Stimulated activated CD8-positive, alpha-beta memory T cell treated with anti-CD3 and anti-CD28 coated beads, Interleukin-7, amount 100 ng/mL, for 4 hours (primary cell): ENCODE results near the gene PRRG2.

Experiments used
- DNase-seq, 2 donors: peaks; one replicate each; pipeline ENCODE4 v3.0.0-alpha.2; 2020; ENCODE audit warnings: low read depth in 2 of 2

The PRRG2 gene

GRCh38 chr19:49581007-49581508 is at the start of gene PRRG2:
PRRG2 (plus strand) TSS chr19:49581316; CDS start chr19:49583220, 1,904 bp downstream.
- no peak for DNase-seq

DNA sequence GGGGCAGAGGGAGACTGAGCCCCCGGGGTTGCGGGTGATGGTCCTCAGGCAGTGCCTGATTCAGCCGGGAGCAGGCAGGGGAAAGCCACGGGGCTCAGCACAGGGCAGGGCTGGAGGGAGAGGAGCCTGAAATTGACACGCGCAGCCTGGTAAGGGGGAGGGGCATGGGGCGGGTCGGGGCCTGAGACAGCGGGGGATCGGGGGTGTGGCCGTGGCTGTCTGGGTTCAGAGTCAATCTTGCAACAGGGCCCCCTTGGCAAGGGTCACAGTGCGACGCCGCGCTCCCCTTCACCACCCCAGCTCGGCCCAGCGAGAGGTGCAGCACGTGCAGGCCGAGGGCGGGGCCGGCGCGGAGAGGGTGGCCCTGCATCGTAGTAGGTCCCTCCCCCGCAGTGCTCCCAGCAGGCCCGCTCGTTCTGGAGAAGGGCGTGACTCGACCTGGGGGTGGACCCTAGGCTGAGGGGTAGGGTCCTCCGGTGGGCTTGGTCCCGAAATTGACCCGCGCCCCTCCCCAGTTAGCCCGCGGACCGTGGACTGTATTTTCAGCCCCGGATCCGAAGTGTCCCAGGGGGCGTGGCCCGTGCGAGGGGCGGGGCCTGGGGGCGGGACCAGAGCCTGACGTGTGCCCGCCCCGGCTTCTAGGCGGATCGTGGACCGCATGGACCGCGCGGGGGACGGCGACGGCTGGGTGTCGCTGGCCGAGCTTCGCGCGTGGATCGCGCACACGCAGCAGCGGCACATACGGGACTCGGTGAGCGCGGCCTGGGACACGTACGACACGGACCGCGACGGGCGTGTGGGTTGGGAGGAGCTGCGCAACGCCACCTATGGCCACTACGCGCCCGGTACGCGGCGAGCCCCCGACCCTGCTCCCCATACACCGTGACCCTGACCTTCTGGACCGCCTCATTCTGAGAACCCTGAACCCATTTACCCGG is 47.3 kb upstream of the PRRG2 start:
- DNase-seq: peak; percentile 68 to 75

DNA sequence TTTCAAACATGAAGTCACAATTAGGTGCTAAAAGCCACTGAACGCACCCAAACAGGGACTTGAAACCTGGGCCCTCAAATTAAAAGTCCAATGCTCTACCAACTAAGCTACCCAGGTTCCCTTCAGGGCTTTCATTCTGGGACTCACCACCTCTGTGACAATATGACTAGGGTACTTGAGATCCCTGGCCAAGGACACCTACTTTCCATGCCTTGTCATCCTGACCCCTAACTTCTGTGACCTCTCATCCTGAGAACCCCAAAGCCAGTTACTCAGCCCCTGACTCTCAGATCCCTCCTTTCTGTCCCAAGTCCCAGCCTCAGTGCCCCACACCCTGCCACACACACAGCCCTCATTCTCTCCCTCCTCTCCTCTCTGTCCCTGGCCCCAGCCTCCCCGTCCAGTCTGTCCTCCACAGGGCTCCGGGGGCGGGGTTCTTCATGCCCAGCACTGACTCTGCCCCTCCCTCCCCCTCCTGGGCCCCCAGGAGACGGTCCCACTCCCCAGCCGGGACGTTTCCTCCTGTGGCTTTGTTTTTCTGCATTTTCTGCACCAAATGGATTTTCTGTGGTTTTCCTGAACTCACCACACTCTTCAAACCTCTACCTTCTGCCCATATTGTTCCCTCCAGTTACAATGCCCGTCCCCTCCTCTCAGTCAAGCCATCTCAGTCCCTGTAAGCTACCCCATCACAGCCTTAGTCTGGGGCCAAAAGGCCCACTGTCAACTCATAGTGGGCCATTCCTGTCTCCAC is 46.3 kb upstream of the PRRG2 start:
- DNase-seq: no peak

DNA sequence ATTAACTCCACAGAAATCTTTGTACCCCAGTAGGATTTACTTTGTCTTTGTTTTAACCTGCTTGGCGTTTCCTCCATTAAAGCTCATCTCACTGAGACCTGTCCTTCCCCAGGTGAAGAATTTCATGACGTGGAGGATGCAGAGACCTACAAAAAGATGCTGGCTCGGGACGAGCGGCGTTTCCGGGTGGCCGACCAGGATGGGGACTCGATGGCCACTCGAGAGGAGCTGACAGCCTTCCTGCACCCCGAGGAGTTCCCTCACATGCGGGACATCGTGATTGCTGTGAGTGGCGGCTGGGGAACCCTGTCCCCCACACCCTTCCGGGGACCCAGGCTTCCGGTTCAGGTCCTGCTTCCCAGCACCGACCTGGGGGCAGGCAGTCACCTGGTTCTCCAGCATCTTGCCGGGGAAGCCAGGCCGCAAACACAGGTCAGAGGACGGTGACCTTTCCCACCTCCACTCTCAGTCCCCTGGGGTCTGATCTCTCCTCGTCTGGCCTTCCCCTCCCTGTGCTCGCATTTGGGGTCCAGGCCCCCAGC is 44.1 kb upstream of the PRRG2 start:
- DNase-seq: no peak

GRCh38 chr19:49538643-49539042 is 42.5 kb upstream of the PRRG2 start:
- DNase-seq: no peak

DNA sequence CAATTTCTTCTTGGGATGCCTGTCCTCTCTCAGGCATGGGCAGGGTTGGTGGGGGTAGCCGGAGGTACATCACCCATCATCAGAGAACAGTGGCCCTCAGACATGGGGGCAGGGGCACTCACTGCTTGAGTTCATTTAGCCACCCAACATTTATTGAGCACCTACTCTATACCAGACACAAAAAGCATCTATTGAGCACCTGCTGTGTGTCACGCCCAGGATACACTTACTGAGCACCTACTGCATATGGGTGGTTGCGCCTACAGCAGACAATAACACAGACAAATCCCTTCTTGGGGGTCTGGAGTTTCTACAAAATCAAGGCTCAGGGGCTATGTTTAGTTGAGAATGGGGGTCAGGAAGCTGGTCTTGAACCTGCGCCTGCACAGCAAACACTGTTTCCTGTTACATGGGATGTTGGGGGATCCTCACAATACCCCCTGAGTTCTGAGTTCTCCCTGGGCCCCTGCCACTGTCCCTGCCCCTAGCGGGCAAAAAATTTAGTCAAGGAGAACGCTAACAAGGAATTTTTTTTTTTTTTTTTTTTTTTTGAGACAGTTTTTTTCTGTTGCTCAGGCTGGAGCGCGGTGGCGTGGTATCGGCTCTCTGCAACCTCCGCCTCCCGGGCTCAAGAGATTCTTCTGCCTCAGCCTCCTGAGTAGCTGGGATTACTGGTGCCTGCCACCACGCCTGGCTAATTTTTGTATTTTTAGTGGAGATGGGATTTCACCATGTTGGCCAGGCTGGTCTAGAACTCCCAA is 41.7 kb upstream of the PRRG2 start:
- DNase-seq: no peak

- no peak for DNase-seq
Observed at GRCh38 chr19:49541914-49542313, 39.2 kb upstream of the PRRG2 start.

GRCh38 chr19:49542446-49542845 is 38.7 kb upstream of the PRRG2 start:
- no peak for DNase-seq

- no peak for DNase-seq
Observed at GRCh38 chr19:49543032-49543431, 38.1 kb upstream of the PRRG2 start.

DNA sequence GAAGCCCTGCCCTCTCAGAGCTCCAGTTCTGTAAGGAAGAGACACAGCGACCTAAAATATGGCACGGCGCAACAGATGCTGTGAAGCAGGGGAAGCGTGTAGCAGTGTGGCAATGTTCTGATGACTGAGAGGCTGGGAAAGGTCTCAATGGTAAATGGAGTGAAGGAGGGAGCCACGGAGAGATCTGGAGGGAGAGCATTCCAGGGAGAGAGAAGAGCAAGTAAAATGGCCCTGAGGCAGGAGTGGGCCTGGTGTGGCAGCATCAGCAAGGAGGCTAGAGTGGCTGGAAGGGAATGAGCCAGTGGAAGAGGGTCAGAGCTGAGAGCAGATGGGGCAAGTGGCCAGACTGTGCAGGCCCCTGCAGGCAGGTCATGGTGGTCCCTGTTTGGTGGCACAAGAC is 37.0 kb upstream of the PRRG2 start:
- DNase-seq: no peak

DNA sequence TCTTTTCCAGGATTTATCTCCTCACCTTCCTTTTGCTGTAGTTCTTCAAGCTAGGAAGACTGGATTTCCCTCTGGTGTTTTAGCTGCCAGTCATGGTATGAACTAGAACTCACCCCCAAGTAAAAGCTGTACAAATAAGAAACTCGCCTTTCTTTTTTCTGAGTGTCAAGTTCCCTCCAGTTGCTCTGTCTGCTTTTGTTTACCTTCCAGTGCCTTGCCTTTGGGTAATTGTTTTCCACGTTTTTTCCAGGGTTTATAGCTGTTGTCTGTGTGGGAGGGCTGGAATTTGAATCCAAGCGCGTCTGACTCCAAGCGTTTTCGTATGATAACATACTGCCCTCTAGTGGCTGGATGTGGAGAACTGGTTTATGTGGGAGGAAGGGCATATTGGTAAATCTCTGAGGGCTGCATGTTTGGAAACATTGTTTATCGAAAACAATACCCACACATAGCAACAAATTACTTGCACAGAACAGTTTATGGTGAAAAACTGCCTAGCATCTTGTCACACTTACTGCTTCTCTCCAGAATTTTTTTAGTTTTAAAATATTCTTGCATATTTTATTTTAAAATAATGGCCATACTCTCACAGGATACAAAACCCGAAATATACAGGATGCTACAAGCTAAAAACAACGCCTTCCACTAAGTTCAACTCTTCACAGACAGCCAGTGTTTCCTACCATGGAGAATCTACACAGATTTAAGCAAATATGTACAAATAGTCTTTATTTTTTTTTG is 34.1 kb upstream of the PRRG2 start:
- peak in 1 of 2 donors; percentile 46 for DNase-seq

DNA sequence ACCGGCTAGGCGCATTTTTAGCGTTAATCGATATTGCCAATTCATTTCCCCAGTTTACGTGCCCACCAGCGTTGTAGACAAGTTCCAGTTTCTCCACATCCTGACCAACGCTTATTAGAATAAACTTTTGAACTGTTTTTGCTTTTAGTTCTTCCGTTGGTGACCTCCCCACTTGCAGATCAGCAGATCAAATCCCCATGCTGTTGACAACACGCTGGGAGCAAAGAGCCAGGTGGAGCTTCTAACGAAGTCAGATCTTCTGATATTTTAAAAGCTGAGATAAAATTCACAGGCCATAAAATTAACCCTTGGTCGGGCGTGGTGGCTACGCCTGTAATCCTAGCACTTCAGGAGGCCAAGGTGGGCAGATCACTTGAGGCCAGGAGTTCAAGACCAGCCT is 32.1 kb upstream of the PRRG2 start:
- DNase-seq: no peak

DNA sequence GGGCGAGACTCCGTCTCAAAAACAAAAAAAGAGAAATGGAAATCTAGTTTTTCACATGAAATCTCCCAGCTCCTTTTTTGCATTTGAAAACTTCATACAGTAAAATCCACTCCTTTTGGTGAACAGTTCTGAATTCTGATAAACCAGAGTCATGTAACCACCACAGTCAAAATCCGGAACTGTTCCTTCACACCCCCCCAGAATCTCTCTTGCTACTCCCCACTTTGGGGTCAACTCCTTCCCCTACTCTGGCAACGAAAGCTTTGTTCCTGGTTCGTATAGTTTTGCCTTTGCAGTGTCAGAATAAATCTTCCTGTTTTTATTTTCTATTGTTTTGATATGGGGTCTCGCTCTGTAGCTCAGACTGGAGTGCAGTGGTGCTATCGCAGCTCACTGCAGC is 29.6 kb upstream of the PRRG2 start:
- no peak for DNase-seq

DNA sequence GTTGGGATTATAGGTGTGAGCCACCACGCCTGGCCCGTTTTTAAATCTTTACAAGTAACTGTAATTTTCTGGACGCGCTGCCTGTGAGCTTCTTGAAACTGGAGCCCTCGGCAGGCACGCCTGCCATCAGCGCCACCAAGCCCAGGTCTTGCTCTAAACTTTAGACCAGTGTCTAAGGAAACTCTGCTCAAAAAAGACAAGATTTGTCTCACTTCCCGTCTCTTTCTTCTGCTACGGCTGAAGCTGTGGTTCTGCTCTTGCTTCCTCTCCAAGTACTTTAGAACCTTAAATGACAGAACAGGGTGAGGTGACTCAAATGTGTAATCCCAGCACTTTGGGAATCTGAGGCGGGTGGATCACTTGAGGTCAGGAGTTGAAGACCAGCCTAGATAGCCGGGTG is 28.4 kb upstream of the PRRG2 start:
- no peak for DNase-seq

- peak; percentile 49 to 63 for DNase-seq
Observed at GRCh38 chr19:49553451-49554271, 27.5 kb upstream of the PRRG2 start.

- DNase-seq: peak; percentile 33 to 52
Observed at GRCh38 chr19:49554701-49555181, 26.4 kb upstream of the PRRG2 start.

- DNase-seq: peak; percentile 61 to 65
Observed at GRCh38 chr19:49555600-49556411, 25.3 kb upstream of the PRRG2 start.

- peak in 1 of 2 donors; percentile 33 for DNase-seq
Observed at GRCh38 chr19:49556412-49557398, 24.4 kb upstream of the PRRG2 start.
